Neural progenitor cell (in vitro differentiated cells): ENCODE measurements around the gene KRAS. TPM values are rescaled to one million over a fixed set of nuclear protein-coding genes. Genes with fewer than 3 reads are reported as not detected.

Experiments
- DNase-seq: peaks from one replicate; pipeline ENCODE4 v3.0.0-alpha.2; 2016; ENCODE audit warnings: low spot score
- H2AFZ ChIP-seq: fragments of 200-600 bp; sonication (generic); replicated peaks from 2 replicates; pipeline ENCODE4 v1.6.1; 2016; ENCODE audit warnings: antibody characterized with exemption
- H3F3A ChIP-seq: fragments of 200-600 bp; sonication (generic); 2 replicates; pipeline ENCODE4 v1.6.1; 2016; ENCODE audit warnings: antibody characterized with exemption, low read depth
- H3K27ac ChIP-seq: fragments of 200-600 bp; sonication (generic); 2 replicates; pipeline ENCODE4 v1.5.1; 2016; ENCODE audit warnings: mild to moderate bottlenecking
- H3K27me3 ChIP-seq: fragments of 200-600 bp; sonication (generic); 2 replicates; pipeline ENCODE4 v1.6.1; 2016; ENCODE audit warnings: mild to moderate bottlenecking, moderate library complexity
- H3K36me3 ChIP-seq: fragments of 200-600 bp; sonication (generic); 2 replicates; pipeline ENCODE4 v1.5.1; 2016
- H3K4me1 ChIP-seq: fragments of 200-600 bp; sonication (generic); 2 replicates; pipeline ENCODE4 v1.6.1; 2016; ENCODE audit warnings: mixed run types
- H3K4me2 ChIP-seq: fragments of 200-600 bp; sonication (generic); 2 replicates; pipeline ENCODE4 v1.6.1; 2016
- H3K4me3 ChIP-seq: fragments of 200-600 bp; sonication (generic); 2 replicates; pipeline ENCODE4 v1.5.1; 2016
- H3K79me2 ChIP-seq: fragments of 200-600 bp; sonication (generic); 2 replicates; pipeline ENCODE4 v1.6.1; 2016; ENCODE audit warnings: low read depth
- H3K9ac ChIP-seq: fragments of 200-600 bp; sonication (generic); 2 replicates; pipeline ENCODE4 v1.6.1; 2016
- H3K9me3 ChIP-seq: fragments of 200-600 bp; sonication (generic); 2 replicates; pipeline ENCODE4 v1.5.1; 2016; ENCODE audit warnings: low read depth
- H4K20me1 ChIP-seq: fragments of 200-600 bp; sonication (generic); 2 replicates; pipeline ENCODE4 v1.6.1; 2016; ENCODE audit warnings: low read depth
- H3K27ac Mint-ChIP-seq: 3 replicates; pipeline ENCODE4 v1.8.0; 2021; ENCODE audit warnings: mixed read lengths
- H3K27me3 Mint-ChIP-seq: 2 replicates; pipeline ENCODE4 v1.8.0; 2022; ENCODE audit warnings: low read depth, mild to moderate bottlenecking, inconsistent platforms, moderate library complexity, mixed read lengths; ENCODE audit not compliant: insufficient read depth
- H3K36me3 Mint-ChIP-seq: 3 replicates; pipeline ENCODE4 v1.8.0; 2021; ENCODE audit warnings: mixed read lengths
- H3K4me1 Mint-ChIP-seq: 3 replicates; pipeline ENCODE4 v1.8.0; 2021; ENCODE audit warnings: mixed read lengths
- H3K4me3 Mint-ChIP-seq: 3 replicates; pipeline ENCODE4 v1.8.0; 2021; ENCODE audit warnings: mild to moderate bottlenecking, moderate library complexity, mixed read lengths
- H3K9me3 Mint-ChIP-seq: 3 replicates; pipeline ENCODE4 v1.8.0; 2020; ENCODE audit warnings: mixed read lengths
- EZH2 ChIP-seq: fragments of 200-600 bp; sonication (generic); IDR thresholded peaks from 2 replicates; pipeline ENCODE4 v1.6.1; 2017; ENCODE audit warnings: antibody characterized with exemption, mild to moderate bottlenecking, moderate library complexity
- EZH2phosphoT487 ChIP-seq: fragments of 200-600 bp; sonication (generic); IDR thresholded peaks from 2 replicates; pipeline ENCODE4 v1.6.1; 2017; ENCODE audit warnings: antibody characterized with exemption
- total RNA-seq: library from RNA; depleted of rRNA; stranded (reverse); fragments of >200 nt; gene quantifications from 2 replicates; pipeline ENCODE4 v1.2.3, GENCODE V29; 2015; ENCODE audit warnings: low replicate concordance
- TF ChIP-seq, protein P1 (sequence below): fragments of 200-600 bp; sonication (generic); IDR thresholded peaks from 2 replicates; pipeline ENCODE4 v1.5.1; 2017; ENCODE audit warnings: antibody characterized with exemption, mild to moderate bottlenecking

The KRAS gene
- total RNA-seq, 1 donor from 2014 or later = 49.9 TPM

DNA sequence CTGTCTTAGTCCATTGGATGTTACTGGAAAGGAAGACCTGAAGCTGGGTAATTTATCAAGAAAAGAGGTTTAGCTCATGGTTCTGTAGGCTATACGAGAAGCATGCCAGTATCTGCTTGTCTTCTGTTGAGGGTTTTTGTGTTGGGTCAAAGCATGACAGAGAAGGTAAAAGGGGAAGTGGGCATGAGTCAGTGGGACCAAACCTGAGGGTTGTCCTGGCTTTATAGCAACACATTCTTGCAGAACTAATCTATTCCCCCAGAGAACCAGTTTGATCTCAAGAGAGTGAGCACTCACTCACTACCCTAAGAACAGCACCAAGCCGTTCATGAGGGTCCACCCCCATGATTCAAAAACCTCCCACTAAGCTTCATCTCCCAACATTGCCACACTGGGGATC lies 19.0 kb upstream of the KRAS start:
- Mint-ChIP-seq H3K27me3 (peaks cover 27% of the 10 kb centered on the region), H3K4me1 (peaks cover 7% of the 10 kb centered on the region), H3K4me3 (no peak overlapping the region), H3K27ac (no peak overlapping the region), H3K36me3 (no peaks in the 10 kb centered on the region), H3K9me3 (peaks cover 4% of the 10 kb centered on the region)
- Histone ChIP-seq H3K79me2 (no peaks in the 10 kb centered on the region), H4K20me1 (peaks cover under 1% of the 10 kb centered on the region), H3K9me3 (no peaks in the 10 kb centered on the region), H2AFZ (no peak overlapping the region), H3K9ac (no peak overlapping the region), H3K4me1 (peaks cover 11% of the 10 kb centered on the region), H3K27ac (no peak overlapping the region), H3K4me2 (no peak overlapping the region), H3K4me3 (no peak overlapping the region), H3K27me3 (peaks cover 11% of the 10 kb centered on the region), H3K36me3 (no peaks in the 10 kb centered on the region), H3F3A (peaks cover 8% of the 10 kb centered on the region)
- no peak for DNase-seq
- TF ChIP-seq, protein P1, sequence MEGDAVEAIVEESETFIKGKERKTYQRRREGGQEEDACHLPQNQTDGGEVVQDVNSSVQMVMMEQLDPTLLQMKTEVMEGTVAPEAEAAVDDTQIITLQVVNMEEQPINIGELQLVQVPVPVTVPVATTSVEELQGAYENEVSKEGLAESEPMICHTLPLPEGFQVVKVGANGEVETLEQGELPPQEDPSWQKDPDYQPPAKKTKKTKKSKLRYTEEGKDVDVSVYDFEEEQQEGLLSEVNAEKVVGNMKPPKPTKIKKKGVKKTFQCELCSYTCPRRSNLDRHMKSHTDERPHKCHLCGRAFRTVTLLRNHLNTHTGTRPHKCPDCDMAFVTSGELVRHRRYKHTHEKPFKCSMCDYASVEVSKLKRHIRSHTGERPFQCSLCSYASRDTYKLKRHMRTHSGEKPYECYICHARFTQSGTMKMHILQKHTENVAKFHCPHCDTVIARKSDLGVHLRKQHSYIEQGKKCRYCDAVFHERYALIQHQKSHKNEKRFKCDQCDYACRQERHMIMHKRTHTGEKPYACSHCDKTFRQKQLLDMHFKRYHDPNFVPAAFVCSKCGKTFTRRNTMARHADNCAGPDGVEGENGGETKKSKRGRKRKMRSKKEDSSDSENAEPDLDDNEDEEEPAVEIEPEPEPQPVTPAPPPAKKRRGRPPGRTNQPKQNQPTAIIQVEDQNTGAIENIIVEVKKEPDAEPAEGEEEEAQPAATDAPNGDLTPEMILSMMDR = no peak
- TF ChIP-seq EZH2 (no peak), EZH2phosphoT487 (no peak)

DNA sequence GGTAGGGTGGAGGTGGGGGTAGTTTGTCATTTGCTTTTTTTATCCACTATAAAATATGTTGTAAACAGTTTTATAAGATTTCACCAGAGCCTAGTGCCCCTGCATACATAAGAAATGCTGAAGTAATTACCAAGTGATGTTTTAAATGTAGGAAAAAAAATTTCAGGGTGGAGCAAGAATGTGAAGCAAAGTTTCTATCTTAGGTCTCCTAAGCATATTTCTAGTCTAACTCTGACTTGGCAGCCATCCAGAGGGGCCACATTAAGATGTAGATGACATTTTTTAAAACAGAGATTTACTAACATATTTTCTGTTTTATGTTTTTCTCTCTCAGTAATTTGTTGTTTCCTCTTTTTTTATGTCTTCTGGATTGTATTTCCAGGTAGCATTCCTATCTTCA lies 15.8 kb upstream of the KRAS start:
- H3K4me3 Mint-ChIP-seq = no peak overlapping the region
- Histone ChIP-seq H3K9ac (no peak overlapping the region), H3K9me3 (no peaks in the 10 kb centered on the region), H3K4me3 (no peak overlapping the region), H3K36me3 (no peaks in the 10 kb centered on the region), H3K27me3 (peaks cover 29% of the 10 kb centered on the region), H4K20me1 (peaks cover 11% of the 10 kb centered on the region), H3K79me2 (no peaks in the 10 kb centered on the region), H2AFZ (no peak overlapping the region), H3K4me1 (peaks cover 27% of the 10 kb centered on the region), H3K4me2 (no peak overlapping the region), H3F3A (peaks cover 20% of the 10 kb centered on the region), H3K27ac (no peak overlapping the region)
- H3K27me3 Mint-ChIP-seq = peaks cover 30% of the 10 kb centered on the region
- H3K27ac Mint-ChIP-seq = no peak overlapping the region
- no peaks in the 10 kb centered on the region for H3K36me3 Mint-ChIP-seq
- TF ChIP-seq, protein P1 = no peak
- TF ChIP-seq EZH2 = no peak
- TF ChIP-seq EZH2phosphoT487 = no peak
- H3K9me3 Mint-ChIP-seq = peaks cover 4% of the 10 kb centered on the region
- DNase-seq = no peak
- H3K4me1 Mint-ChIP-seq = peaks cover 20% of the 10 kb centered on the region

DNA sequence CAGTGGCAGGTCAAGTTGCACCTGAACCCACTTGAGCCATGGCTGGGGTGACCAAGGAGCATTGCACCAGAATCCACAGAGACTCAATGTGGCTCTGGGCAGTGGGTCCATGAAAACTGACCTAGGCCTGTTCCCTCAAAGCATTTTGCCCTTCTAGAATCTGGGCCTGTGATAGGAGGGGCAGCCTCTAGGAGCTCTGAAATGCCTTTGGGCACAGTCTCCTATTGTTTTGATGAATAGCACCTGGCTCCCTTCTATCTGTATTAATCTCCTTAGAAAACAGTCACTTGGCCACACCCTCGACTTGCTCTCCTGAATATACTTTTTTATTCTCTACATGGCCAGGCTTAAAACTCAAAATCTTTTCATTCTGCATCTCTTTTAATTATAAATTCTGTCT lies 14.1 kb upstream of the KRAS start:
- peaks cover 29% of the 10 kb centered on the region for H3K27me3 ChIP-seq
- peak overlapping the region; percentile 27 for H3K4me3 ChIP-seq
- peaks cover 27% of the 10 kb centered on the region for H3K4me1 ChIP-seq
- DNase-seq = peak; percentile 45
- H3K27ac ChIP-seq = no peak overlapping the region
- H3F3A ChIP-seq = peaks cover 20% of the 10 kb centered on the region
- peak overlapping the region; percentile 72 for H3K4me2 ChIP-seq
- Mint-ChIP-seq H3K4me1 (peaks cover 20% of the 10 kb centered on the region), H3K27ac (no peak overlapping the region), H3K27me3 (peaks cover 36% of the 10 kb centered on the region), H3K4me3 (no peak overlapping the region), H3K36me3 (peaks cover 2% of the 10 kb centered on the region), H3K9me3 (peaks cover 7% of the 10 kb centered on the region)
- H3K9me3 ChIP-seq = no peaks in the 10 kb centered on the region
- H2AFZ ChIP-seq = no peak overlapping the region
- H3K36me3 ChIP-seq = no peaks in the 10 kb centered on the region
- TF ChIP-seq, protein P1 = peak; percentile 5
- TF ChIP-seq EZH2phosphoT487 (no peak), EZH2 (no peak)
- H4K20me1 ChIP-seq = peaks cover 11% of the 10 kb centered on the region
- H3K79me2 ChIP-seq = no peaks in the 10 kb centered on the region
- no peak overlapping the region for H3K9ac ChIP-seq
